GM19328 (cell line): ENCODE measurements around the gene OR10X1.

Source experiments
- ATAC-seq: cut with Tn5 transposase; IDR thresholded peaks from one replicate; pipeline ENCODE4 v1.9.1; 2021; ENCODE audit warnings: mild to moderate bottlenecking, moderate library complexity; ENCODE audit not compliant: unreplicated experiment

Gene OR10X1, protein sequence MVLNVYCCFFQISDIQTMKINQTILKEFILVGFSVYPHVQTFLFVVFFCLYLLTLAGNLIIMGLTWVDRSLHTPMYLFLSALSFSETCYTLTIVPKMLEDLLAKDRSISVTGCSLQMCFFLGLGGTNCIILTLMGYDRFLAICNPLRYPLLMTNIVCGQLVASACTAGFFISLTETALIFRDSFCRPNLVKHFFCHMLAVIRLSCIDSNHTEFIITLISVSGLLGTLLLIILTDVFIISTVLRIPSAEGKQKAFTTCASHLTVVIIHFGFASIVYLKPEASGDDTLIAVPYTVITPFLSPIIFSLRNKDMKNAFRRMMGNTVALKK

GRCh38 chr1:158579733-158580132, at the start of gene OR10X1:
TSS of gene OR10X1 (minus strand) at chr1:158579899. CDS start at chr1:158579899, 0 bp downstream.
- no peak for ATAC-seq

DNA sequence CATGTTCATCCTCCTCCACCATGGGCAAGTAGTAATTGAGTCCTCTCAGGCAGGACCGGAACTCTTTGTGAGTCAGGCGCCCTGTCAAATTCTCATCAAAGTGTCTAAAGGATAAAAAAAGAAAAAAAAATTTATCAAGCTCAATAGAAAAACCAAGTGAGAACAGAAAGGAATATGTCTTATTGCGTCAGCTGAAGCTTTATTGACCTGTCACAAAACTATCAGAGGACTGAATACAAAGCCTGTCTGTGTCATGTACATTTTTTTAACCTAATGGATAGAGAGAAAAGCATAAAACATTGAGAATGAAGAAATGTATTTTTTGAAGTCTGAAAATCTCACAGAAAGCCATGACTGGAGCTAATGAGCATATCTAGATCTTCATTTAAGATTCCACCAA, 34.1 kb upstream of the OR10X1 start:
- no peak for ATAC-seq

- no peak for ATAC-seq
Measured at GRCh38 chr1:158611916-158612315, 32.2 kb upstream of the OR10X1 start.

GRCh38 chr1:158607296-158607695, 27.6 kb upstream of the OR10X1 start:
- ATAC-seq = no peak

DNA sequence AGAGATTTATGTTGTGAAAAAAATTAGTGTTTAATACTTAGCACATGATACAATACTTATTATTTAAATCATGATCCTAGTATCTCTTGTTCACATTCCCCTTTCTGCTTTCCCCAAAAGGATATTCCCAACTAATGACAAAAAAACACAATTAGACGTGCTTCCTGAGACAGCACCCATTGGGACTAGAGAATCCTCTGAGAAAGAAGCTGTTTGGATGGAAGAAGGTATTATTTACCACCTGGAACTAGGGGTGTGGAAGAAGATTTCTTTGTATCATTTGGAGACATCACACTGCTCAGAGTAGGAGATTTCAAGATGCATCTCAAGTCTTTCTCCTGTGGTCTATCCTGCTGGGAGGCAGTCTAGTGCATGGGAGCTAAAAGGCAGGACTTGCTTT, 25.3 kb upstream of the OR10X1 start, which contains the start of gene OR10Z1:
Gene OR10Z1 (plus strand): TSS at position 301 of the 400 bp plus-strand sequence. CDS start 1,171 bp downstream, outside the sequence.
- no peak for ATAC-seq

- no peak for ATAC-seq
Measured at GRCh38 chr1:158600735-158601134, 21.0 kb upstream of the OR10X1 start.

DNA sequence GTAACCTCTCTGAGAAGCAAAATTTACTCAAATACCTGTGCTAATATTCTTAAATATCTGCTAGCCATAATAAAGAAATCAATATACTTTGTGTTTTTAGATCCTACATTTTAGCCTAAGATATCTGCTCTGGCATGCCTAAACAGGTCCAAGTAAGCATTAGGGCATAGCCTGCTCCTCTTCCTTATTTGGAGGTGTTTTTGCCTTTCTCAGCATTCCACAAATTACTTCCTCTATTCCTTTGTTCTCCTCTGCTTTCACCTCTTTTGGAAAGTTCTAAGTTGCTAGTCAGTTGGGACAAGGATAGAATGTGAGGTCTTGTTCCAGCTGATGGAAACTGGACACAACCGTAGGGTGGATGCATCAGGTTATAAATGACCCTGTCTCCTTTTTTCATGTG, 7.2 kb upstream of the OR10X1 start:
- ATAC-seq = no peak

GRCh38 chr1:158583962-158584361, 4.3 kb upstream of the OR10X1 start:
- ATAC-seq = no peak

DNA sequence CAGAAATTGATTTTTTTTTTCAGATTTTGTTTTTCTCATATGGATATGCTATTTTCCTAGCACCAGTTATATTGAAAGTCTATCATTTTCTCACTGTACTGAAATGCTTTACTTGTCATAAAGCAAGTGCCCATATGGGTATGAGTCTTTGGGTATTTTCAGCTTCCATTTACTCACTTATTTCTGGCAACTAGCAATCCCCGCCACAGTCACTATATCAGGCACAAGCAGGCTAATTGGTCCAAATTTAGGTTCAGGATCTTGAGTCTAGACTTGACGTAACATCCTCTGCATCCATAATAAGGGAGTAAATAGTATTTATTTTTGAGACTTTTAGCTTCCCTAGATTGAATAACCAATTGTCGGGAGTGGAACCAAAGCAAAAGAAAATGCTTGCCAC, 2.1 kb downstream of the OR10X1 start:
- ATAC-seq = no peak

GRCh38 chr1:158572226-158572625, 7.5 kb downstream of the OR10X1 start:
- no peak for ATAC-seq

- no peak for ATAC-seq
Measured at GRCh38 chr1:158570480-158570879, 9.2 kb downstream of the OR10X1 start, which contains the start of gene OR6P1. TSS of gene OR6P1 (minus strand) at chr1:158570580. CDS start at chr1:158563604, 6,976 bp downstream.

DNA sequence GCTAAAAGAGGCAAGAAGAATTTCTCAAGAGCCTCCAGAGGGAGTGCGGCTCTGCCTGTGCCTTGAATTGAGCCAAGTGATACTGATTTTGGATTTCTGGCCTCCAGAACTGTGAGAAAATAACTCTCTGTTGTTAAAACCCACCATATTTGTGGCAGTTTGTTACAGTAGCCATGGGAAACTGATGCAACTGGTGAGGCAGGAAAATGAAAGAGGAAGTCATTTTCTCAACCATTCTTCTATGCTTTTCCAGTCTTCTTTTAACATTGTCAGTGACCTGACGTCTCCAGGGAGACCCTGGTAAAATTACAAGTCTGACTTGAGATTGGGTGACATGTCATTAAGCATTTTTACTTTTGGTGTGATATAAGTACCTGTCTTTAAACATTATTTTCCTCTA, 15.1 kb downstream of the OR10X1 start:
- ATAC-seq = no peak

DNA sequence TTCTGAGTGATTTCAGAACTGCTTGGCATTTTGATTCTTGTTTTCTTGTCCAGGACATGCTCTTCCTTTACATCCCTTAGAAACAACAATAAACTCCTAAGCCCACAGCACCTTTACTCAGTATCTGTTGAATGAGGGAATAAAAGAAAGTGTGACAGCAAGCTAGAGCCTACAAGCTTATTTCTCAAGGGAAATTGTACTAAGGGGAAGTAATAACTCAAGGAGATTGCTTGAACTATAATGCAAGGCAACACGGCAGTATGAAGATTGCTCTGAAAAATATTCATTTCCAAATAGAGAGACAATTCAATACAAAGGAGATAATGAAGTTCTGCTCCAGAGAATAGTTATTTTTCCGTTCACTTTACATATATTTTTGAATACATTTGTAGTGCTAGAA, 15.8 kb downstream of the OR10X1 start:
- no peak for ATAC-seq

DNA sequence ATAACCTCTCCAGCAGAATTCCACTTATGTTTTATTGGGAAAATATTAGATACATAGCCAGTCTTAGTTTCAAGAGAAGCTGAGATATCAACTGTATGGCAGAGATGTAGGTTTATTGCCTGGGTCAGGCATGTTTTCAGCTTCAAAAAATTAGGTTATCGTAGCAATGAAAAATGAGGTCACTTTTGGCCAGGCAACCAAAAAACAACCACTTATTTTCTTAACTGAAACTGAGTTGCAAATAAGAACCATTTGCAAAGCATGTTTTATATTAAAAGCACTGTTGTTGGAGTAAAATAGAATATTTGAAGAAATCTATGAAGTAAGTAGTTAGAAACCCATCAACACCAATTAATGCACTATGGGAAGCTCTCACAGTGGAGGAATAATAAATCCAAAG, 20.0 kb downstream of the OR10X1 start:
- no peak for ATAC-seq

DNA sequence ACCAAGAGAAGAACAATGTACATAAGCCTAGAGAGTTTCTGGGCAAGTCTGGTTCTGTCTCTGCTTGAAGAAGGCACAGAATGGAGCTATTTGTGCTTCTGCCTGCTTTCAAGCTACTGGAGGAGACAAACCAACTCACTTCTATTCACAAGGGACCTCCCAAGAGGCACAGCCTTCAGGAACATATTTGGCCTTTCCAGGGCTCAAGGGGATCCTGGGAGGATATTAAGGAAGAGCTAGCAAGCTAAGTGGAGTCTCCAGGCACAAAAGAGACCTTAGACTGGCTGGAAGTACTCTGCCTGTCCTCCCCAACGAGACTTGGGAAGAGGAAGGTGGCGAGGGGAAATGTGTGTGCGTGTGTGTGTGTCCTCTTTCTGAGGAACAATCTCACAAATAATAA, 25.3 kb downstream of the OR10X1 start, which contains the start of gene OR6Y1:
Gene OR6Y1 (minus strand): TSS at position 54 of the 400 bp plus-strand sequence. CDS start 6,300 bp downstream, outside the sequence.
- no peak for ATAC-seq

DNA sequence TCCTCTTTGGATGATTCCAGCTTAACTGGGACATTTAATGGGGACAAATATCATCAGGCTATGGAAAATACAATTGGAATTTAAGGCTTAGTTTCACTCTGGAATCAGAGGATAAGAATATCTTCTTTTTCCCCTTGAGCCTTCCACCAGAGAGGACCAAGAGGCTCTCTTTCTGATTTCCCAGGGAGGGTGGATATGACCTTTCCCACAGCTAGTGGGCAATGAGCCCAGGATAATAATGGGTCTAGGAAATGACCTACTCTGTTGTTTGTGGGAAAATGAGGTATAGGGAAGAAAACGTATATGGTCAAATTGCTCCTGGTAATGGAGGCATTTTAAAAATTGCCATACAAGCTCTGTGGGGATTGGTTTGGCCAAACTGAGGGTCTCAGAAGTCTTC, 27.4 kb downstream of the OR10X1 start:
- no peak for ATAC-seq

DNA sequence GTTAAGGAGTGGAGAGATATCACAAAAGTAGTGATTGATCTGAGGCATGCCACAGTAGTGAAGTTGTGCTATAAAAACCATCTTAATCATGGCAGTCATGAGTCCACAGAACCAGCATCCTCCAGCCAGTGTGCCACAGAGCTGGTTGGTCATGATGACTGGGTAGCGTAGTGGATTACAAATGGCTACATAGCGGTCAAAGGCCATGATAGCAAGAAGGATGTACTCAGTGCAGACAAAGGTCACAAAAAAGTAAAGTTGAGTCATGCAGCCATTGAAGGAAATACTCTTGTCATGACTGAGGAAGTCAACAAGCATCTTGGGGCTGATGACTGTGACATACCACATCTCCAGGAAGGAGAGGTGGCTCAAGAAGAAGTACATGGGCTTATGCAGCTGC, 32.2 kb downstream of the OR10X1 start:
- no peak for ATAC-seq

DNA sequence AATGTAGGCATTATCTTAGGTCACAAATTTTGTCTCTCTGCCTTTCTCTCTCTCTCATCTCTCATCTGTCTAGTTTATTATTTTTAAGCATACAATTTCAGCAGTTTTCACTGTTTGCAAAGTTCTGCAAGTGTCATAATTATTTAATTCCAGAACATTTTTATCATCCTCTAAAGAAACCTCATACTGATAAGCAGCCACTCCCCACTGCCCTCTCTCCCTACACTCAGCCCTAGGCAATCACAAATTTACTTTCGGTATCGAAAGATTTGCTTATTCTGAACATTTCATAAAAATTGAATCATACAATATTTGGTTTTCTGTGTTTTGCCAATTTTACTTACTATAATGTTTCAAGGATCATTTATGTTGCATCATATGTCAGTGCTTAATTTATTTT, 42.1 kb downstream of the OR10X1 start:
- no peak for ATAC-seq

DNA sequence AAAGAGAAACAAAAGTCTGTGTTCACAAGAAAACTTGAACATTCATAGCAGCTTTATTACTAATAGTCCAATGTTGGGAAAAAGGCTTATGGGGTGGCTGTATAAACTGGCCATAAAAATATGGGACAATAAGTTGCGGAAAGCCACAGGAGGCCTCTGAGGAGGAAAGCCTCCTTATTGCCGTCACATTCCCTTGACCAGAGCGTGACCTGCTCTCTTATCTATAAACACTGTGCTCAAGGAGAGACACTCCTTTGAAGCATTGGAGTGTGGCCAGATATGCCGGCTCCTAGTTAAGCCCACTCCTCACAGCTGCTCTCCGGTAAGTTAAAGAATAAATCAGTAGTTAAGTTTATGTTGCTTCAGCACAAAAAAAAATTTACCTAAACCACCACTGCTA, 45.2 kb downstream of the OR10X1 start:
- no peak for ATAC-seq
